K562 (cell line): ENCODE measurements around the gene SPEM1. TPM values are rescaled to one million over a fixed set of nuclear protein-coding genes. Genes with fewer than 3 reads are reported as not detected.
A peak's percentile ranks its signal among the peaks of the same experiment; 100 is the strongest.

Source experiments
- ARID1B ChIP-seq: fragments of 450-650 bp; IDR thresholded peaks from 2 replicates; pipeline ENCODE4 v1.6.1; 2016; ENCODE audit warnings: antibody characterized with exemption, mild to moderate bottlenecking, inconsistent platforms
- BRCA1 ChIP-seq, 2 experiments: fragments of 450-650 bp in 1 of 2; sonication (generic) in 1 of 2; formaldehyde crosslinking in 1 of 2; IDR thresholded peaks; 2 replicates each; pipeline versions ENCODE4 v1.5.0 to v1.6.1; 2017 to 2020; ENCODE audit warnings: mild to moderate bottlenecking in 1 of 2, missing genetic modification reagents in 1 of 2
- C11orf30 ChIP-seq: fragments of 450-650 bp; IDR thresholded peaks from 2 replicates; pipeline ENCODE4 v1.6.1; 2016; ENCODE audit warnings: low read depth, mild to moderate bottlenecking
- CBFA2T3 ChIP-seq: fragments of 450-650 bp; IDR thresholded peaks from 2 replicates; pipeline ENCODE4 v1.6.1; 2017
- CREB3L1 ChIP-seq: fragments of 450-650 bp; IDR thresholded peaks from 2 replicates; pipeline ENCODE4 v1.6.1; 2014; ENCODE audit warnings: low read depth, mild to moderate bottlenecking, moderate library complexity, borderline replicate concordance
- DEAF1 ChIP-seq: fragments of 450-650 bp; formaldehyde crosslinking; IDR thresholded peaks from 2 replicates; pipeline ENCODE4 v1.4.0; 2020; ENCODE audit warnings: mild to moderate bottlenecking, moderate library complexity
- HCFC1 ChIP-seq: IDR thresholded peaks from 2 replicates; pipeline ENCODE4 v1.6.1; 2012; ENCODE audit warnings: low read depth, low read length, improper control_type of control experiment
- JUND ChIP-seq, 2 experiments: IDR thresholded peaks; 2 replicates in 1 of 2; 3 replicates in 1 of 2; pipeline ENCODE4 v1.6.1; 2011; ENCODE audit warnings: borderline replicate concordance in 2 of 2, low read depth in 2 of 2, low read length in 2 of 2, improper control_type of control experiment in 1 of 2, missing biosample characterization in 1 of 2, missing genetic modification characterization in 1 of 2, missing genetic modification reagents in 1 of 2
- MEIS2 ChIP-seq: fragments of 450-650 bp; IDR thresholded peaks from 2 replicates; pipeline ENCODE4 v1.6.1; 2014; ENCODE audit warnings: mild to moderate bottlenecking; ENCODE audit not compliant: partially characterized antibody
- PKNOX1 ChIP-seq: fragments of 450-650 bp; IDR thresholded peaks from 2 replicates; pipeline ENCODE4 v1.6.1; 2016
- SFPQ ChIP-seq: fragments of 200-400 bp; formaldehyde crosslinking; IDR thresholded peaks from 2 replicates; pipeline ENCODE4 v1.6.1; 2017; ENCODE audit warnings: mild to moderate bottlenecking, low read depth, low read length, moderate library complexity
- VEZF1 ChIP-seq: fragments of 200-800 bp; sonication (Bioruptor generic); IDR thresholded peaks from 2 replicates; pipeline ENCODE4 v1.6.1; 2017; ENCODE audit warnings: missing genetic modification characterization, missing compliant biosample characterization
- ZBTB7A ChIP-seq: IDR thresholded peaks from 2 replicates; pipeline ENCODE4 v1.6.1; 2011; ENCODE audit warnings: low read depth, mild to moderate bottlenecking, low read length, moderate library complexity, borderline replicate concordance; ENCODE audit not compliant: control insufficient read depth
- ZNF12 ChIP-seq: sonication (generic); formaldehyde crosslinking; IDR thresholded peaks from 2 replicates; pipeline ENCODE4 v1.4.0; 2020; ENCODE audit warnings: mild to moderate bottlenecking, missing genetic modification reagents
- ZNF239 ChIP-seq: fragments of 250-450 bp; sonication (Bioruptor Pico); IDR thresholded peaks from 2 replicates; pipeline ENCODE4 v1.4.0; 2020; ENCODE audit warnings: mild to moderate bottlenecking
- ZNF311 ChIP-seq: fragments of 250-450 bp; sonication (Bioruptor Pico); IDR thresholded peaks from 2 replicates; pipeline ENCODE4 v1.4.0; 2020; ENCODE audit warnings: mild to moderate bottlenecking, moderate library complexity
- ZNF316 ChIP-seq: fragments of 450-650 bp; IDR thresholded peaks from 2 replicates; pipeline ENCODE4 v1.6.1; 2016
- ZNF324 ChIP-seq: fragments of 250-450 bp; sonication (Bioruptor Pico); IDR thresholded peaks from 2 replicates; pipeline ENCODE4 v1.4.0; 2020; ENCODE audit warnings: mild to moderate bottlenecking
- ZNF41 ChIP-seq: fragments of 250-450 bp; sonication (Bioruptor Pico); conservative IDR thresholded peaks from 2 replicates; pipeline ENCODE4 v1.4.0; 2020; ENCODE audit warnings: mild to moderate bottlenecking
- polyA plus RNA-seq, 8 experiments: library from polyadenylated mRNA; depleted of rRNA in 4 of 8; stranded (reverse) in 5 of 8; unstranded in 3 of 8; fragments of >200 nt; fragmentation: Nextera tagmentation in 2 of 8; fragmentation: Illumina TruSeq in 1 of 8; extraction: Ambion mirVana in 2 of 8; extraction: Trizol in 1 of 8; gene quantifications; 2 replicates each; pipeline versions ENCODE4 v1.2.1 to v1.2.3, GENCODE V29; 2011 to 2014; ENCODE audit warnings: inconsistent platforms in 1 of 8, missing spikeins in 1 of 8
- total RNA-seq, 7 experiments: library from RNA; depleted of rRNA in 6 of 7; stranded (reverse); fragments of >200 nt in 6 of 7; fragmentation: Illumina TruSeq in 2 of 7; extraction: Trizol in 2 of 7; gene quantifications; 2 replicates each; pipeline versions ENCODE4 v1.2.1 to v1.2.3, GENCODE V29; 2011 to 2021; ENCODE audit warnings: low replicate concordance in 1 of 7

The SPEM1 gene
- total and polyA plus RNA-seq, 9 of the 15 experiments (the other 6 are each of a cell fraction or from before 2014, with no cell fraction given), result not detected

GRCh38 chr17:7440834-7441195 is 20.7 kb downstream of the SPEM1 start (continued):
- TF ChIP-seq DEAF1 (no peak), ZNF324 (CRISPR knock-in tag) (no peak), JUND (IDR thresholded peaks at IDR 0.05; ENCODE audit: borderline replicate concordance, low read depth, low read length) (0 out of 2 replicates have a peak, but pooled peaks have one; percentile 12), JUND (tag; IDR thresholded peaks at IDR 0.05; ENCODE audit: borderline replicate concordance, low read depth, low read length) (no peak), ZBTB7A (0 out of 2 replicates have a peak, but pooled peaks have one; percentile 7), ZNF239 (CRISPR knock-in tag) (no peak), ARID1B (0 out of 2 replicates have a peak, but pooled peaks have one; percentile 19), MEIS2 (peak; percentile 69), PKNOX1 (peak; percentile 74), ZNF311 (no peak), BRCA1 (IDR thresholded peaks at IDR 0.05) (no peak), BRCA1 (CRISPR knock-in tag; IDR thresholded peaks at IDR 0.05) (no peak), CREB3L1 (peak; percentile 68; the same call in 1 of the 2 replicates), HCFC1 (no peak), VEZF1 (CRISPR knock-in tag) (peak; percentile 27; the same call in 1 of the 2 replicates), C11orf30 (peak; percentile 97), ZNF316 (peak; percentile 97), CBFA2T3 (peak; percentile 4; the same call in 1 of the 2 replicates), ZNF41 (CRISPR knock-in tag) (no peak), ZNF12 (CRISPR knock-in tag) (no peak), SFPQ (no peak)
